Measurements from ENCODE around the gene OR2V1. TPM values are rescaled to one million over a fixed set of nuclear protein-coding genes. Genes with fewer than 3 reads are reported as not detected.
"Not testable (repeated sequence)": the region's sequence is repeated elsewhere in the genome, so short reads cannot be mapped to it uniquely, and the experiment has no call there.

Gene OR2V1
- total RNA-seq, 2 experiments from 2014 or later = not detected

- H3K4me1 Mint-ChIP-seq = peaks cover 30% of the 10 kb centered on the region
- H3K4me3 Mint-ChIP-seq = no peak overlapping the region
- peaks cover 8% of the 10 kb centered on the region for H3K27me3 Mint-ChIP-seq
- H3K36me3 Mint-ChIP-seq (ENCODE audit: low read depth) = no peaks in the 10 kb centered on the region
- no peak for DNase-seq
- ChIA-PET CTCF (interaction anchor here (0.8 kb wide), 1 partner anchor 28 kb away, joined by 3 read pairs; no protein-coding TSS in a partner anchor), POLR2A (interaction anchor here (0.7 kb wide), 1 partner anchor 35 kb away, joined by 3 read pairs; no protein-coding TSS in a partner anchor)
- H3K9me3 Mint-ChIP-seq = peaks cover 7% of the 10 kb centered on the region
- H3K27ac Mint-ChIP-seq = no peak overlapping the region
Observed at GRCh38 chr5:181156758-181157157, 25.8 kb upstream of the OR2V1 start.

DNA sequence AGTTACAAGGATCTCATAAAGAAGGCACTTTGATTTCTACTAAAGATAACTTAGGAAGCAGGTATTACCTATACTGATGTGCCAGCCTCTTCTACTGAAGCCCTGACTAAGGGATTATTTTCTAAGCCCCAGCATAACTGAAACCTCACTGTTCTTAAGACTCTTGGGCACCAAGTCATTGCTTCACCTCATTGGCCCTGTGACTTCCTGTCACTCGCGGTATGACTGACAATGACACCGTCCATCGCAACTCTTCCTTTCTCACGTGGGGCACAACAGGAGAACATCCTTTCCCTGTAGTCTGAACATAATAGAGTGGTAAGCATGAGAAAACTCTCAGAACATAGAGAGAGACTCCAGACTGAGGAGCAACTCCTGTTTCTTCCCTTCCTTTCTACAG, 22.8 kb upstream of the OR2V1 start:
- DNase-seq = no peak
- peaks cover 7% of the 10 kb centered on the region for H3K9me3 Mint-ChIP-seq
- peaks cover 11% of the 10 kb centered on the region for H3K4me1 Mint-ChIP-seq
- peaks cover 16% of the 10 kb centered on the region for H3K27me3 Mint-ChIP-seq
- POLR2A ChIA-PET = no interaction called here
- H3K27ac Mint-ChIP-seq = no peak overlapping the region
- CTCF ChIA-PET = no interaction called here
- H3K4me3 Mint-ChIP-seq = no peak overlapping the region
- no peaks in the 10 kb centered on the region for H3K36me3 Mint-ChIP-seq (ENCODE audit: low read depth)

GRCh38 chr5:181152406-181152805, 21.4 kb upstream of the OR2V1 start:
- H3K27me3 Mint-ChIP-seq = peaks cover 15% of the 10 kb centered on the region

GRCh38 chr5:181151146-181151545, 20.2 kb upstream of the OR2V1 start:
- DNase-seq = no peak
- Mint-ChIP-seq H3K27me3 (peaks cover 19% of the 10 kb centered on the region), H3K36me3 (ENCODE audit: low read depth) (no peaks in the 10 kb centered on the region), H3K4me3 (no peak overlapping the region), H3K27ac (no peak overlapping the region), H3K9me3 (peaks cover 7% of the 10 kb centered on the region), H3K4me1 (peaks cover 11% of the 10 kb centered on the region)
- POLR2A ChIA-PET = no interaction called here
- CTCF ChIA-PET = interaction anchor here (1.3 kb wide), 1 partner anchor 282 kb away, joined by 3 read pairs; no protein-coding TSS in a partner anchor

More at GRCh38 chr5:181152406-181152805, 21.4 kb upstream of the OR2V1 start:
- Mint-ChIP-seq H3K36me3 (ENCODE audit: low read depth) (no peaks in the 10 kb centered on the region), H3K4me3 (no peak overlapping the region), H3K9me3 (peaks cover 7% of the 10 kb centered on the region), H3K4me1 (peaks cover 11% of the 10 kb centered on the region), H3K27ac (no peak overlapping the region)
- ChIA-PET POLR2A (no interaction called here), CTCF (no interaction called here)
- no peak for DNase-seq

DNA sequence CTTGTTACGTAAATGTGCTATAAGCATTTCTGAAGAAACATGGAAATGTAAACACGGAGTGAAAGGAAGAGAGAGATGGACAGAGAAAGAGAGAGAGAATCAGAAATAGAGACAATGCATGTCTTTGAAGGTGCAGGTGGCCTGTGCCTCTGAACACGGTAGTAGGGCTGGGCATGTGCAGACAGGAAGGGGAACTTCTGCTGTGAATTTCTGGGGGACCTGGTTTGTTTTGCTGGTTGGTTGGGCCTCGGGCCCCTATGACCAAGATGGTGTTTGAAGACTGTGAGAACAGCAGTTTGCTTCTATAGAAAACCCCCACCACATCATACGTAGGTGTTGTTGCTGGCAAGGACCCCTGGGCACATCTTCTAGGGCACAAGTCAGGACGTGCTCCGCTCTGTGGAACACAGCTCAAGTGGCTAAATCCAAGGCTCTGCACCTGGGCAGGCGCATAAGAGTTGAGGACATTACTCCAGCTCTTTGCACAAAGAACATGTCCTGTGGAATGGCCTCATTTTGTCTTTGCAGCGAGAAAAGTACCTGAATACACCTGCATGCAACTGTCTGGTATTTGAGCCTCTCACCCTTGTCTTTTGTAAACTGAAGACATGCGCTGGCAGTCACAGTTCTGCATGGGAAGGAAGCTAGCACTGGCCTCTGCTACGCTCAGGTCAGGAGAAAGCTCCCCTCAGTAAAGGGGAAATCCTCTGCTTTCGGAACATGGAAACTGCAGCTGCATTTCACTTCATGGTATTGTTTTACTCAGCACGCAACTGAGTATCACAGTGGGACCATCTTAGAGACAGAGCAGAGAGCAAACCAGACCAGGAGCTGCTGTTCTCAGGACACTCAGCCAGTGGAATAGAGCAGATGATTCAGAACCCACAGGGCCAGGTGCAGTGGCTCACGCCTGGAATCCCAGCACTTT, 19.1 kb upstream of the OR2V1 start:
- POLR2A ChIA-PET = no interaction called here
- DNase-seq = no peak
- peaks cover 8% of the 10 kb centered on the region for H3K9me3 Mint-ChIP-seq
- no peak overlapping the region for H3K4me3 Mint-ChIP-seq
- no peak overlapping the region for H3K27ac Mint-ChIP-seq
- H3K36me3 Mint-ChIP-seq (ENCODE audit: low read depth) = no peaks in the 10 kb centered on the region
- peaks cover 19% of the 10 kb centered on the region for H3K27me3 Mint-ChIP-seq
- CTCF ChIA-PET = no interaction called here
- H3K4me1 Mint-ChIP-seq = peaks cover 9% of the 10 kb centered on the region

DNA sequence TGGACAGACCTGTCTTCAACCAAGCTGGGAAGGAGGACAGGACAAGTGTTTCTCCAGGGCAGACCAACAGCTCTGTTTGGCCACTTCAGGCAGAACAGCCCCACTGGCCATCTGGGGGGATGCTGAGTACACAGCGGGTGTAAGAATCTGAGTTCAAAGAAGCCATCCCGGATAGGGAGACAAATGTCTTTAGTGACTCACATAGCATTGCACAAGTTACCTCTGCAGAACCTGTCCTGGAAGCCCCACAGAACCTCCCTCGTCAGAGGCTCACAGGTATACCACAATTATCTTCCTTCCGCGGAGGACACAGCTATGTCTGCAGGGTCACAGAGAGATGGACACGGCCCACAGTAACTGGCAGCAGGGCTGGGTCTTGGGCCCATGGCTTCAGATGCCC, 18.4 kb upstream of the OR2V1 start:
- no peak for DNase-seq
- Mint-ChIP-seq H3K27me3 (peaks cover 19% of the 10 kb centered on the region), H3K36me3 (ENCODE audit: low read depth) (no peaks in the 10 kb centered on the region), H3K9me3 (peaks cover 6% of the 10 kb centered on the region), H3K4me1 (peaks cover 7% of the 10 kb centered on the region), H3K27ac (no peak overlapping the region), H3K4me3 (no peak overlapping the region)
- POLR2A ChIA-PET = no interaction called here
- CTCF ChIA-PET = no interaction called here

- H3K4me3 Mint-ChIP-seq, H3K27ac Mint-ChIP-seq, H3K4me1 Mint-ChIP-seq: not testable (repeated sequence)
Observed at GRCh38 chr5:181146927-181147636, 16.1 kb upstream of the OR2V1 start, which contains the start of gene OR2V2. TSS of gene OR2V2 (plus strand) at chr5:181147586. CDS start at chr5:181154943, 7,357 bp downstream.

GRCh38 chr5:181145133-181145532, 14.2 kb upstream of the OR2V1 start:
- peaks cover 28% of the 10 kb centered on the region for H3K27me3 Mint-ChIP-seq
- no peak for DNase-seq
- H3K36me3 Mint-ChIP-seq (ENCODE audit: low read depth) = no peaks in the 10 kb centered on the region
- H3K4me3 Mint-ChIP-seq = no peak overlapping the region
- H3K4me1 Mint-ChIP-seq = no peaks in the 10 kb centered on the region
- H3K9me3 Mint-ChIP-seq = peaks cover 2% of the 10 kb centered on the region
- ChIA-PET POLR2A (no interaction called here), CTCF (no interaction called here)
- no peak overlapping the region for H3K27ac Mint-ChIP-seq

More at GRCh38 chr5:181146927-181147636, 16.1 kb upstream of the OR2V1 start, which contains the start of gene OR2V2:
- POLR2A ChIA-PET; H3K9me3 Mint-ChIP-seq; DNase-seq; H3K36me3 Mint-ChIP-seq (ENCODE audit: low read depth): not testable (repeated sequence)
- CTCF ChIA-PET = interaction anchor here (0.8 kb wide), 1 partner anchor 13 kb away, joined by 3 read pairs; no protein-coding TSS in a partner anchor
- peaks cover 29% of the 10 kb centered on the region for H3K27me3 Mint-ChIP-seq

DNA sequence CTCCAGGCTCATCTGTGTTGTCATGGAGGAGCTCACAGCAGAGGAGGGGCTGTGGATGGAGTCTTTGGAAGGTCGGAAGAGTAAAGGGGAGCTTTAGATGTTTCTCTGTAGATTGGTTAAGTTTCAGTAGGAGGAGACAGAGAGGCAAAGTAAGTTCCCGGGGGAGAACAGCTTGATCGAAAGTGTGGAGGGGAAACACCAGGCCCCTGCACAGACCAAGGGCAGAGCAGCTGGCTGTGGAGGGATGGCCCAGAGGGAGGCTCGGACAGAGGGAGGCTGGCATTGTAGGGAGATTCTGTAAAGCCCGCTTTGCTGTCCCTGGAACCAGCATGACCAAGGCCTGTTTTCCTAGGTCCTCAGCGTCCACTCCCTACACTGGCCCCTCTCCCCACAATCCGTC, 11.1 kb upstream of the OR2V1 start:
- peaks cover 23% of the 10 kb centered on the region for H3K27me3 Mint-ChIP-seq
- CTCF ChIA-PET = no interaction called here
- no peak overlapping the region for H3K27ac Mint-ChIP-seq
- DNase-seq = no peak
- no peak overlapping the region for H3K4me3 Mint-ChIP-seq
- no peaks in the 10 kb centered on the region for H3K4me1 Mint-ChIP-seq
- H3K9me3 Mint-ChIP-seq = peaks cover 5% of the 10 kb centered on the region
- POLR2A ChIA-PET = no interaction called here
- H3K36me3 Mint-ChIP-seq (ENCODE audit: low read depth) = no peaks in the 10 kb centered on the region

DNA sequence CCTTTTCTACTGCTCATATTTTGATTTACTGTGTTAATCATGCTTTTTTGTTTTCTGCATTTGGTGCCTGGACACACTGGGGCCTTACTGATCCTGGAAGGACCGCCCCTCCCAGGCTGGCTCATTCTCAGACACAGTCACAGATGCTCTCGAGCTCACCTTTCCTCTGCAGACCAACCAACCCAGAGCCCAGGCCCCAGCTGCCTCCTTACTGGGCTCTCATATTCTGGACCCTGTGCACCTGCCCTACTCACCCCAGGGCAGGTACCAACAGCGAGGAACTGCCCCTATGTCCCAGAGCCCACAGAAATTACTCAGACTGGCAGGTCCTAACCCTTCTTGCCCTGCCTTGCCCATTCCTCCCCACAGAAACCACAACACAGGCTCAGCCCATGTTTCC, 9.8 kb upstream of the OR2V1 start:
- H3K4me1 Mint-ChIP-seq = no peaks in the 10 kb centered on the region
- H3K4me3 Mint-ChIP-seq = no peak overlapping the region
- peaks cover 18% of the 10 kb centered on the region for H3K27me3 Mint-ChIP-seq
- H3K9me3 Mint-ChIP-seq = peaks cover 5% of the 10 kb centered on the region
- H3K36me3 Mint-ChIP-seq (ENCODE audit: low read depth) = no peaks in the 10 kb centered on the region
- H3K27ac Mint-ChIP-seq = no peak overlapping the region
- POLR2A ChIA-PET = no interaction called here
- CTCF ChIA-PET = no interaction called here
- DNase-seq = no peak

DNA sequence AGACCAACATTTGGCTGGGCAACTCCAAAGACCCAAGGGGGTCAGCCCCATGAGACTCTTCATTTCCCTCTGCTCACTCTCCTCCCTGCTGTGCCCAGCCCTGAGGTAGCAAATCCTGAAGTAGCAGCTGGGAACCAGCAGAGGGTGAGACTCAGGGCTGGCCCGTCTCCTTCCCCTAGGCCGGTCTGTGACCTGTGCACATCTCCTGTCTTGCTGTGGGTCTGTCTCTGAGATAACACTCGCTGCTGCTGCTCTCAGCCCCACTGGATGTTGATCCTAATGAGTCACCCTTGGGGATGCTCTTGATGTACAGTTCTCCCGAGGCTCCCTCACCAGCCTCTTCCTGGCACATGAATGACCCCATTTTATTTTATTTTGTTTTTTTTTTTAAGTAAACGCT, 7.3 kb upstream of the OR2V1 start:
- Mint-ChIP-seq H3K4me3 (no peak overlapping the region), H3K27me3 (peaks cover 16% of the 10 kb centered on the region), H3K9me3 (peaks cover 3% of the 10 kb centered on the region), H3K27ac (no peak overlapping the region), H3K36me3 (ENCODE audit: low read depth) (no peaks in the 10 kb centered on the region), H3K4me1 (no peaks in the 10 kb centered on the region)
- no peak for DNase-seq
- ChIA-PET POLR2A (no interaction called here), CTCF (no interaction called here)

GRCh38 chr5:181136361-181136955, 5.5 kb upstream of the OR2V1 start:
- Mint-ChIP-seq H3K4me1 (no peaks in the 10 kb centered on the region), H3K9me3 (peaks cover 3% of the 10 kb centered on the region), H3K4me3 (no peak overlapping the region), H3K27me3 (peaks cover 15% of the 10 kb centered on the region), H3K36me3 (ENCODE audit: low read depth) (no peaks in the 10 kb centered on the region), H3K27ac (no peak overlapping the region)
- ChIA-PET POLR2A (no interaction called here), CTCF (no interaction called here)
- DNase-seq = no peak

GRCh38 chr5:181134259-181134658, 3.3 kb upstream of the OR2V1 start:
- H3K36me3 Mint-ChIP-seq (ENCODE audit: low read depth) = no peaks in the 10 kb centered on the region
- peaks cover 3% of the 10 kb centered on the region for H3K9me3 Mint-ChIP-seq
- no peak overlapping the region for H3K27ac Mint-ChIP-seq
- no peak overlapping the region for H3K4me3 Mint-ChIP-seq
- ChIA-PET CTCF (interaction anchor here (1.0 kb wide), 1 partner anchor 12 kb away, joined by 3 read pairs; no protein-coding TSS in a partner anchor), POLR2A (no interaction called here)
- DNase-seq = no peak
- peaks cover 13% of the 10 kb centered on the region for H3K27me3 Mint-ChIP-seq
- H3K4me1 Mint-ChIP-seq = no peaks in the 10 kb centered on the region
